T follicular helper cell (primary cell): Measurements from ENCODE around the gene KMT5C.

ENCODE experiments used
- DNase-seq: peaks from one replicate; pipeline ENCODE4 v3.0.0-alpha.2; 2020; ENCODE audit warnings: low read depth
- total RNA-seq, 2 experiments: gene quantifications; one replicate each; lab custom pipeline; 2026; lab: John Stamatoyannopoulos, UW

The KMT5C gene
- total RNA-seq = 2.9 to 14.0 reads per million in 2 experiments

DNA sequence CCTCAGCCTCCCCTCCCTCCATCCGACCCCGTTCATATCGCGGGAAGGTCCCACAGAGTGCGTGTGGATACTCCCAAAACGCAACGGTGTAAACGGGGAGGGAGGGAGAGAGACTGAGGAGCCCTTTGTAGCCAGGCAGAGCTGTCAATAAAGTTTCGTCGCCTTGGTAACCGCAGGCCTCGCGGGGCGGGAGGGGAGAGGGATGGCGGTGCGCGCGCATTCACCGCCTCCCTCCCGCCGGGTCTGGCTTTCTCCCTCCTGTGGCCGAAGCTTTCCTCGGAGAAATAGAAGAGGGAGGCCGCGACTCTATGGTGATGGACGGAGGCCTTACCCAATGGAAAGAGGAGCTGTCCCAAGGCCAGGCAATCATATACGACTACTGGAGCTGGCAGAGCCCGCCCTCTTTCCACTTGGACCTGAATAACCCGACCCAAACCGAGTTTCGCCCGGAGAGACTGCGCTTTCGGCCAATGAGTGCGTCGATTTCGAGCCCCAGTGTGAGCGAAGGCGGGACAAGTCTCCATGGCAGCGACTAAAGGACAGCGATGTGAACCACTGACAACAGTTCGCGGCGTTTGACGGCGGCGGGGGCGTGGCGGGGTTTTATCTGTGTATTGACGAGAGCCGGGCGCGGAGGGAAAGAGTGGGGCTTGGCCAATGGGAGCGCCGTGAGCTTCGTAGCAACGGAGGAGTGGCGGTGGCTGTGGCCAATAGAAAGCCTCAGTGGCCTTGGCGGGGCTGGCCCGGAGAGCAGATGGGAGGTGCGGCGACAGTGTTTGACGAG lies at the start of gene KMT5C:
KMT5C (plus strand) TSS at position 772 of the 784 bp plus-strand sequence. CDS start 2,061 bp downstream, outside the sequence.
- DNase-seq = peak; percentile 100

DNA sequence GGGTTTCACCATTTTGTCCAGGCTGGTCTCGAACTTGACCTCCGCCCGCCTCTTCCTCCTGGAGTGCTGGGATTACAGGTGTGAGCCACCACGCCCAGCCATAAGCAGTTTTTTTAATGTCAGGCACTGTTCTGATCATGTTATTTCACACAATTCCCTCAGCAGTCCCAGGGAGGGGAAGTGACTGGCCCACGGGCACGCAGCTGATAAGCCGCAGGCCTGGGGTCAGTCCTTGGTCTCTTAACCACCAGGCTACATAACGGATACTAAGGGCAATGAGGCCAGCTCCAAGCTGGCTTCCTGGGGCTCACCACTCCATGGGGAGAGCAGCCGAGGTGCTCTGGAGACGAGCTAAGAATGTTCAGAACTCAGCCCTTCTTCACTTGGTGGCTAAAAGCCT lies 42.4 kb upstream of the KMT5C start:
- no peak for DNase-seq

DNA sequence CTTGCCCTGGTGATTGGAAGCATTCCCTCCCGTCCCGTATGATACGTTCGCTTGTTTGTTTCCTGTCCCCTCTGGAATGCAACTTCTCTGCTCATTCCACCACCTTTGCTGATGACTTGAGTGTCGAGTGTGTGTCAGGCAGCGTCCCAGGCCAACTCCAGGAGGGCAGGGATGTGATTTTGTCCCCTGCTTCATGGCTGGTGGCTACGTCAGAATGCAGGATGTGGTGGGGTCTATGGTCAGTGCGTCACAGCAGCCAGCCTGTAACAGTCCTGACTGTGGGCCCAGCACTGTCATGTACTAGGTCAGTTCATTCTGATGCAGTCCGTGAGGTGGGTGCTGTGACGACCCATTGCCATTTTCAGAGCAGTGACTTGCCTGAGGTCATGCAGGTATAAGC lies 39.7 kb upstream of the KMT5C start:
- DNase-seq = no peak

DNA sequence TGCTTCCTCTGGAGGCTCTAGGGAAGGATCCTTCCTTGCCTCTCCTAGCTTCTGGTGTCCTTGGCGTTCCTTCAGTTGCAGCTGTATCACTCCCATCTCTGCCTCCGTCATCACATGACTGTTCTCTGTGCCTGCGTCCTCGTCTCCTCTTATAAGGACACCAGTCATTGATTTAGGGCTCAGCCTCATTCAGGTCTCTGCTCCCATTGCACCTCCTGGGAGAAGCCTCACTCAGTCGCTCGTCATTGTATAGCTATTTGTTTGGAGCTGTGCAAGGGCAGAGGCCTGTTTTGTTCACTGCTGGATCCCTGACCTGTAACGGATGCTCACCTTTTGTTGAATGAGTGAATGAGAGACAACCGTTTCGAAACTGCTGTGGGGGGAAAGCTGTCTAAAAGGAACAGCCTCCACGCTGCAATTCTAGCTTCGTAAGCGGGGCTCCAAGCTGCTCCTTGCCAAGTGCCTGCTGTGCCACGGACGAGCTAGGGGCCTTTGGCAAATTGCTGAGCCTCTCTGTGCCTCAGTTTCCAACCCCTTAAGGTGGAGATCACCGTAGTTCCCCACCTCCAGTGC lies 38.7 kb upstream of the KMT5C start:
- DNase-seq = no peak

DNA sequence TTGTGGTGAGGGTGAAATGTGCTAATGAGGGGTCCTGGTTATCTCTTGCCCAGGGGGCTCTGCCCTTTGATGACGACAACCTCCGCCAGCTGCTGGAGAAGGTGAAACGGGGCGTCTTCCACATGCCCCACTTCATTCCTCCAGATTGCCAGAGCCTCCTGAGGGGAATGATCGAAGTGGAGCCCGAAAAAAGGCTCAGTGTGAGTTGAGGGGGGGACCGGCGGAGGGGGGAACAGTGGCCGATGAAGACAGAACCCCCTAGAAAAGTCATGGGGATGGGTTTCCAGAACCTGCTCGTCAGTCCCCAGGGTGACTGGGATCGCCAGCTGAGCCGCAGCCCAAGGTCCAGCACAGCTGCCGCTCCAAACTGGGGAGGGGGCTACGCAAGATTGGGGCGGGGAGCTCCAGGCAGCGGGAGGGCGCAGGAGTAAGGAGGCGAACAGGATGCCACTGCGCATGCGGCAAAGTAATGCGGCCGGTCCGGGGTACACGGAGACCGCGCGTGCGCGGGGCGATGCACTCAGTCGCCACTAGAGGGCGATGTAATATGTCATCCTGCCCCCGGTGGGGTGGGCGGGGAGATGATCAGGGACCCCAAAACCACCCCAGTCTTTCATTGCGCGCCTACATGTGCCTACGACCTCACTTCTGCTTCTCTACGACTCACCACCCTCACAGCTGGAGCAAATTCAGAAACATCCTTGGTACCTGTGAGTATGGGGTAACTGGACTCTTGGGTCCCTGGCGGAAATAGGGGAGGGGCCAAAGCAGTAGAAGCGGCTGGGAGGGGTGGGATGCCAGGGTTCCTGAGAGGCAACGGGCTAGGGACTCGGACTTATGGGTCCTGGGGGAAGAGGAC lies 38.0 kb upstream of the KMT5C start:
- DNase-seq = peak; percentile 87

DNA sequence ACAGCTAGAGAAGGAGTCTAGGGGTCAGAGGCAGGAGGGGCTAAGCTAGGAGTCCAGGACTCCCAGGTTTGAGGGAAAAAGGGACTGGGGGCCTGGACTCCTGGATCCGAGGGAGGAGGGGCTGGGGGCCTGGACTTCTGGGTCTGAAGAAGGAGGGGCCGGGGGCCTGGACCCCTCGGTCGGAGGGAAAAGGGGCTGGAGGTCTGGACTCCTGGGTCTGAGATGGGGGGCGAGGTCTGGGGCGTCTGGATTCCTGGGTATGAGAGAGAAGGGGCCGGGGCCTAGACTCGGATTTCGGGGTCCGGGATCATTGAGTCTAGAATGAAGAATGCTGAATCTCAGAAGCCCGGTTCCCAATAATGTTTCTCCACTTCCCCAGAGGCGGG lies 37.4 kb upstream of the KMT5C start:
- DNase-seq = no peak

DNA sequence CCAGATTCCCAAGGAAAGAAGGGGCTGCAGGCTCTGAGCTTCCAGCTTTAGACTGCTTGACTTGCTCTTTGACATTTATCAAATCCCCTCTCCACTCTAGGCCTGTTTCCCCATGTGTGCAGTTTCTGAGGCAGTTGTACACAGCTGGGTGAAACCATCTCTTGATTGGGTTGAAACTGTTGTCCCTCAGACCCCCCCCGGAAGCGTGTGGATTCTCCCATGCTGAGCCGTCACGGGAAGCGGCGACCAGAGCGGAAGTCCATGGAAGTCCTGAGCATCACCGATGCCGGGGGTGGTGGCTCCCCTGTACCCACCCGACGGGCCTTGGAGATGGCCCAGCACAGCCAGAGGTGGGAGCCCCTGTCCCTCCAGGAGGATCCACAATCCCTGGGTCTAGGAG lies 36.2 kb upstream of the KMT5C start:
- no peak for DNase-seq

DNA sequence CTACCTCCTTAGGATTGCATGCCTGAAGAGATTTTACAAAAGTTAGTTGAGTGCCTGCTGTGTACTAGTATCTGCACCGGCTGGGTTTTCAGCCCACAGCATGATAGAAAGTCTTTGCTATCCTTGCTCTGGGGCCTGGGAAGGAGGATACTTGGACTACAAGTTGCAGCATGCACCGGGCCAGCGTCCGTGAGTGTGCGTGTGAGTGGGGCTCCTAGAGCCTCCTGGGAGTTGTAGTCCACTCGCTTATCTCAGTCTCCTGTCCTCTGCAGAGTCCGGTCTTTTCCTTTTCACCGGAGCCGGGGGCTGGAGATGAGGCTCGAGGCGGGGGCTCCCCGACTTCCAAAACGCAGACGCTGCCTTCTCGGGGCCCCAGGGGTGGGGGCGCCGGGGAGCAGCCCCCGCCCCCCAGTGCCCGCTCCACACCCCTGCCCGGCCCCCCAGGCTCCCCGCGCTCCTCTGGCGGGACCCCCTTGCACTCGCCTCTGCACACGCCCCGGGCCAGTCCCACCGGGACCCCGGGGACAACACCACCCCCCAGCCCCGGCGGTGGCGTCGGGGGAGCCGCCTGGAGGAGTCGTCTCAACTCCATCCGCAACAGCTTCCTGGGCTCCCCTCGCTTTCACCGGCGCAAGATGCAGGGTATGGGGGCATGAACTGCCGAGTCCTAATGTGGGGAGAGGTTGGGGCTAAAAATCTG lies 35.2 kb upstream of the KMT5C start:
- no peak for DNase-seq

DNA sequence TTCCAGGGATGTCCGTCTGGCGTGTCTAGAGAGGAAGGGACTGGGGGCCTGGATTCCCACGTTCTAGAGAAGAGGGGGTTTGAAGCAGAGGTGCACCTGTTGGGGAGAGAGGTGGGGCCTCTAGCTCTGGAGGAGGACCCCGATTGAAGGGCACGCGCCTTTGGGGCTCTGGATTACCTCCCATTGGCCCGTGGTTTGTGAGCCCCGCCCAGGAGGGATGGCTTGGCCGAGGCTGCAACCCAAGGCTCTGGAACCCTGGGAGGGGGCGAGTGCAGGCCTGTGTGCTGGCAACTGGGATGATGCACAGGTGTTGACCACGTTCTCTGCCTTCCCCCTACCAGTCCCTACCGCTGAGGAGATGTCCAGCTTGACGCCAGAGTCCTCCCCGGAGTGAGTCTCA lies 34.7 kb upstream of the KMT5C start:
- DNase-seq = no peak

DNA sequence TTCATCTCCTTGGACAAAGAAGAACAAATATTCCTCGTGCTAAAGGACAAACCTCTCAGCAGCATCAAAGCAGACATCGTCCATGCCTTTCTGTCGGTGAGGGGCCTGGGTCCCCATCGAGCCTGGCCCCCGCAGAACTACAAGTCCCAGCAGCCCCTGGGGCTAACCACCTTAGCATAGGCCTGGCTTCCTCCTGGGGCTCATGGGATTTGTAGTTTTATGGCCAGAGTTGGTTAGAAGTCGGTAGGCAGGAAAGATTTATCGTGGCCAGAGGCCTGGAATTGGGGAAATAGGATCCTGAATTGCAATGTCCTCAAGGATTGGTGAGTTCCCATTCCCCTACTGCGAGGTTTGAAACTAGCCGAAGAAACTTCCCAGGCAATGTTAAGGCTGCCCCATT lies 34.2 kb upstream of the KMT5C start:
- peak; percentile 51 for DNase-seq

DNA sequence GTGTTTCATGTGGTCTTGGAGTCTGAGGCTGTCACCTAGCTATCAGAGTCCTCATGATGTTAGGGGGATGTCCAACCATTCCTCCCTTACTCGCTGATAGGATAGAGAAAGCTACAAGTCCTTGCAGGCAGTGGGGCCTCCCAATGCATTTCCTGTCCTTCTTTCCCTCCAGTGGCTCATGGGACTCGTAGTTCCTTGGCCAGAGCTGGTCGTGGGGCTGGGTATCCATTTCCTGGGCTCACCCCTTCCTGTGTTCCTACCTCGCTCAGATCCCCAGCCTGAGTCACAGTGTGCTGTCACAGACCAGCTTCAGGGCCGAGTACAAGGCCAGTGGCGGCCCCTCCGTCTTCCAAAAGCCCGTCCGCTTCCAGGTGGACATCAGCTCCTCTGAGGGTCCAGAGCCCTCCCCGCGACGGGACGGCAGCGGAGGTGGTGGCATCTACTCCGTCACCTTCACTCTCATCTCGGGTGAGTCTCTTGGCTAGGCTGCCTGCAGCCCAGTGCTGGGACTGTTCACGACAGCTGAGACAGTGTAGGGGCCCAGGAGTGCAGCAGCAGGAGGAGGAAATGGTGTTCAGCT lies 33.6 kb upstream of the KMT5C start:
- DNase-seq = no peak

DNA sequence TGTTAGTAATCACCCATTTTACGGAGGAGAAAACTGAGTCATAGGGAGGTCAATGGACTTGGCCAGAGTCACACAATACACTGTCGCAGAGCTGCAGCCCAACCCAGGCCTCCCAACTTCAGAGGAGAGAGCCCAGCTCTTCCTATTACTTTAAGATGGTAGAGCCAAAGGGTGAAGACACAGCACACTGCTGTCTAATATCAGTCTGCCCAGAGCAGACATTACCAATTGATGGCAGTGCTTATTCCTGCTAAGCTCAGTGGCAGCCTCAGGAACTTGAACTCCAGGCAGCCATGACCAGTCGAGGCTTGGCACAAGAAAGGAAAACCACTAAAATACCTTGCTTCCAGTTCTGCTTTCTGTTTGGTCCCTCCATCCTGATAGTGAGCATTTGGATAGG lies 33.0 kb upstream of the KMT5C start:
- DNase-seq = no peak

DNA sequence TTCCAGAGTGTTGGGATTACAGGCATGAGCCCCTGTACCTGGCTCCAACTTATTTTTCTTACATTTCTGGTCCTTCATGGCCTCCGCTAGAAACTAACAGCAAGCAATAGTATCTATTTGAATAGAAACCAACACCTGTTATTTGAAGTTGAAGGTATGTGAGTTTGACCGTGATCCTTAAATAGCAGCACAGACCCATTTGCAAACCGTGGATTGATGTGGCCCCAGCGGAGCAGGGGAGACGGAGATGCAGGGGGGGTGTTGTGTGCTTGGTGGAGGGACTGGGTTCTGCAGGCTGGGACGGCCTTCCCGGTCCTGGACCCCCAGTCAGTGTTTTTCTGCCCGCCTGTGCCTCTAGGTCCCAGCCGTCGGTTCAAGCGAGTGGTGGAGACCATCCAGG lies 31.4 kb upstream of the KMT5C start:
- no peak for DNase-seq

DNA sequence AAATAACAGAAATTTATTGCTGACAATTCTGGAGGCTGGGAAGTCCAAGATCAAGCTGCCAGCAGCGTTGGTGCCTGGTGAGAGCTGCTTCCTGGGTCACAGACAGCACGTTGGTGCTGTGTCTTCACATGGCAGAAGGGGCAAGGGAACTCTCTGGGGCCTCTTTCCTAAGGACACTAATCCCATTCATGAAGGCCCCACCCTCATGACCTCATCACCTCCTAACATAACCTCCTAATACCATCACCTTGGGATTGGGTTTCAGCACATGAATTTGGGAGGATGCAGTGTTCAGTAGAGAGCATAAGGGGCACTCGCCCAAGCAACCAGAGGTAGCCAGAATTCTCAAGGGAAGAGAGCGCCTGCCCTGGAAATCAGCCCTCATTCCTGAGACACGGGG lies 30.2 kb upstream of the KMT5C start:
- no peak for DNase-seq

DNA sequence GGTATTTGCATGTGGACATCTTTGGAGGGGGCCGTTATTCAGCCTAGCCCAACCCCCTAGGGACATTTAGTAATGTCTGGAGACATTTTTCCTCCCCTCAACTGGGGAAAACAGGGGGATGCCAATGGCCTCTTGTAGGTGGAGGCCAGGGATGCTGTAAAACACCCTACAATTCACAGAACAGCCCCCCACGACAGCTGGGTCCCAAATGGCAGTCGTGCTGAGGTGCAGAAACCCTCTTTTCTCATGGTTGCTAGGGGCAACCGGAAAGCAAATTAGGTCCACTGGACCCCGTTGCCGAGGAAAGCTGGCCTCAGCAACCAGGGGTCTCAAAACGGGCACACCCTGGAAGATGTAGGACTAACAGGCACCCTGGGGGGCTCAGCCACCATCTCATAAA lies 29.2 kb upstream of the KMT5C start:
- no peak for DNase-seq

DNA sequence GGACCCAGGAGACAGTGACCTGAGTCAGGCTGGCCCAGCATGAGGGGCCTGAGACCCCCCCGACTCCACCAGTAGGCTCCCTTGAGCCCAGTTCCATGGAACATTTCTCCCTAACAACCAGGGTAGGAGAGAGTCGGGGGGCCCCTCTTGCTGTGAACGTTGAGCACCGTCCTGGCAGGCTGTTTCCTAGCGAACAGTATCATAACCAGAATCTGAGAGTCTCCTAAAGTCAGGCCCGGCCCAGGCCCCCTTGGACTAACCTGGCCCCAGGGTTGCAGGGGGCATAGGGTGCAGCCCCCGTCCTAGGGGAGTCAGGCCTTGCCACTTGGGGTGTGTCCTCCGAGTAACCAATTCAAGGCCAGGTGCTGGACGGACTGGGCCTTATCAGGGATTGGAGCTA lies 28.3 kb upstream of the KMT5C start:
- DNase-seq = no peak

DNA sequence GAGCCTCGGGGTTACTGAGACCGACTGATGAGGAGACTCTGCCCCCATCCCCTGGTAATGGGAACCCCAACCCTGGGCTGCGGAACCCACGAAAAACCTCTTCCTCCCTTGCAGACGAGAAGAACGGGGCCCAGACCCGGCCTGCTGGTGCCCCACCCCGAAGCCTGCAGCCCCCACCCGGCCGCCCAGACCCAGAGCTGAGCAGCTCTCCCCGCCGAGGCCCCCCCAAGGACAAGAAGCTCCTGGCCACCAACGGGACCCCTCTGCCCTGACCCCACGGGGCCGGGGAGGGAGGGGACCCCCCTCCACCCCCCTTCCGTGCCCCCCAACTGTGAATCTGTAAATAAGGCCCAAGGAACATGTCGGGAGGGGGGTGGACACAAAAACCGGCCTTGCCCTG lies 27.9 kb upstream of the KMT5C start:
- no peak for DNase-seq

DNA sequence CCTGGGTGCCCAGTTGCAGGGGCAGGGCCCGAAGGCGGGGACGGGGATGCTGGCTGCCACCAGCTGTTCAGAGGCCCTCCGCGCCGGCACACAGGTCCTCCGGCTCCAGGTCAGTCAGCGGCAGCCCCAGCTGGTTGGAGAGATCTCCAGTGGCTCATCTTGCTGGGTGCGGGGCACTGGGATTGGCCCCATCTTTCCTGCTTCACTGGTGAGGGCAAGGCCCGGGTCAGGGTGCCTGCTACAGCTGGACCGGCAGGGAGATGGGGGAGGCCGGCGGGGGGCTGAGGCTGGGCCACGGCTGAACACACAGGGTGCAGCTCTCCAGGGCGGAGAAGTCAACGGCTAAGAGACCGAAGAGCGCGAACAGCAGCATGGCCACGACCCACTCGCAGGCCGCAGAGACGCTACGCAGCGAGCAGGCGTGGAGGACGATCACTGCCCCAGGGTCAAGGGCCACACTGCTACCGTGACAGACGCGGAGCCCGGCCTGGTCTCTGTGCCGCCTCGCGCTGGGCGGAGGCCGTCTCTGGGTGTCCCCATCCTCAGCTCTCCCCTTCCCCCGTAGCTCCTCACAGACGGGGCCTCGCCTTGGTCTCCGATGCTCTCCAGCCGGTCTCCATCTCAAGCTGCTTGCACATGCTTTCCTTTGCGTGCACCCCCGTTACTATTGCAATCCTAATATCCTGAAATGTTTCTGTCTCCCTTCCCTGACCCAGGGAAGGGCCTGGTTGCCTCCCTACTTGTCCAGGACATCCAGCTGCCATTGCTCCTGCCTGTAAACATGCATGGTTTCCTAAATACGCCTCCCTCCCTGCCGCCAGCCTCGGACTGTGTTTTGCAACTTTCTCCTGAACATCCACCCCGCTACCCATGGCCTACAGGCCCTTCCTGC lies 26.8 kb upstream of the KMT5C start:
- DNase-seq = no peak

DNA sequence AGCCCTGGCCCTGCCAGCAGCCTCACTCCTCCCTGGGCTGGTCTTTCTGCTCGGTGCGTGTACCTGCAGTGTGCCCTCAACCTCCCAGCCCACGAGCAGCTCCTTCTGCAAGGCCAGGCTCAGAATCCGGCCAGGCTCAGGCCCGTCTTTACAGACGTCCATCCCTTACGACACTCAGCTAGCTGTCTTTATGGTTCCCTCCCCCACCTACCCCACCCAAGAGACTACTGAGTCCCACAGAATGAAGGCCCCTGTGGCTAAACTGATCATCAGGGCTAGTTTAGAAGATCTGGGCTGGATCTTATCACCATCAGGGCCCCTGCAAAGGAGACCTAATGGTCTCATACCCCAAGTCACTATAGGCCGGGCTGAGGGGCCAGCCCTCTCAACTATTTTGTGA lies 25.3 kb upstream of the KMT5C start:
- no peak for DNase-seq

DNA sequence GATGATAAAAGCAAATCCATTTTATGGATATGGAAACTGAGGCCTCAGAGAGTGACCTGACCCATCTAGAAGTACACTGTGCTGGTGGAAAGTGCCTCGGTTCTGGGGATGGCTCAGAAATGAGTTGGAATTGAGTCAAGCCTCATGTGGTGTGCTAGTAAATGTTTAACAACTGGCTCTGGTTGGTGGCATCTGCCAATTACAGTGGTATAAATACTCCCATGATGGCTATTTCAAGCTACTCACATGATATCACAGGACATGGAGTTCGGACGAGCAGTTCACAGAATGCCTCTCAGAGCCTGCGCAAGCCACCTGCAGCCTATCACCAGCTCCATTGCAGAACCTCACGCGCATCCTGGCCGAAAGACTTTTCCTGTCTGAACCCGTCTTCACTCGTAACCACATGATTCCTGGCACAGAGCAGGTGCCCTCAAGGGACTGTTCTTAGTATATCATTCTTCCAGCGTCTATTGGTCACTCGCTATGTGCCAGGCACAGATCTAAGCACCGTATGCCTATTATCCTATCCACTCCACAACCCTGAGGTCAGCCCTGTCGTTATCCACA lies 23.6 kb upstream of the KMT5C start:
- no peak for DNase-seq

DNA sequence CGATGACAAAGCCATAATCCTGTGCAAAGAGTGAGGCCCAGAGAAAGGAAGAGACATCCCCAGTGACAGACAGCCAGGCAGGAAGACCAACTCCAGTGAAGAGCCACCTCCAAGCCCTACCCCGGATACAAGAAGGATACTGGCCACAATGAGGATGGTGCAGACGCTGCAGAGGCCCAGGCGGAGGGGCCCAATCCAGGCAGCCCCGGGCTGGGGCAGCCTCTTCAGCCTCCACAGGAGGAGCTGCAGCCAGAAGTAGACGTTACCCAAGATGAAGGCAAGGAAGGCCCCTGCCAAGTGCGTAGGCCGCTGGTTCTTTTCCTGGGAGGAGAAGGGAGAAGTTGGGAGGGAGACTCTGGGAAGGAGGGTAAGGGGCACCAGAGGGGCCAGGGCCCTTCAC lies 23.0 kb upstream of the KMT5C start:
- DNase-seq = no peak
